Thyroid gland (tissue), 4 donors: Measurements from ENCODE around the gene KIF18B. TPM values are rescaled to one million over a fixed set of nuclear protein-coding genes. Genes with fewer than 3 reads are reported as not detected.

Source experiments
- DNase-seq, 2 donors: peaks; one replicate each; pipeline ENCODE4 v3.0.0-alpha.2; 2019
- H3K27ac ChIP-seq, 3 donors: fragments of 200-600 bp; sonication (generic); 1 replicate in 2 of 3; 2 replicates in 1 of 3; pipeline ENCODE4 v1.5.1; 2016 to 2019; ENCODE audit warnings: mild to moderate bottlenecking in 1 of 3, moderate library complexity in 1 of 3
- H3K27me3 ChIP-seq: fragments of 200-600 bp; sonication (generic); one replicate; pipeline ENCODE4 v1.5.1; 2019
- H3K36me3 ChIP-seq, 2 donors: fragments of 200-600 bp; sonication (generic); one replicate each; pipeline ENCODE4 v1.5.1; 2016 to 2019
- H3K4me1 ChIP-seq, 2 donors: fragments of 200-600 bp; sonication (generic); one replicate each; pipeline ENCODE4 v1.5.1; 2017 to 2019
- H3K4me3 ChIP-seq, 3 donors: fragments of 200-600 bp; sonication (generic); replicated peaks in 1 of 3; 1 replicate in 2 of 3; 2 replicates in 1 of 3; pipeline ENCODE4 v1.5.1; 2016; ENCODE audit warnings: mild to moderate bottlenecking in 1 of 3
- H3K9me3 ChIP-seq: fragments of 200-600 bp; sonication (generic); one replicate; pipeline ENCODE4 v1.5.1; 2017
- POLR2A ChIP-seq, 2 donors: fragments of 450-650 bp; IDR thresholded peaks; one replicate each; pipeline ENCODE4 v1.6.1; 2017; ENCODE audit warnings: antibody characterized with exemption in 2 of 2, mild to moderate bottlenecking in 2 of 2, moderate library complexity in 1 of 2
- WGBS, 2 donors: methylation state at CpG; one replicate each; pipeline ENCODE4 v1.1.5; 2017; 5-methylcytosine and 5-hydroxymethylcytosine counted together
- intact Hi-C: fragments of 100-400 bp; cut with DNase I; formaldehyde crosslinking; loops from one replicate; pipeline ENCODE4 v1.15.1; 2023
- total RNA-seq, 4 donors: library from RNA; depleted of rRNA; stranded (reverse); fragments of >200 nt; gene quantifications; one replicate each; pipeline ENCODE4 v1.2.3, GENCODE V29; 2016
- TF ChIP-seq, protein P1 (sequence below), 6 experiments: fragments of 200-600 bp in 3 of 6; fragments of 450-650 bp in 3 of 6; sonication (generic) in 3 of 6; IDR thresholded peaks; one replicate each; pipeline ENCODE4 v1.5.1; 2016 to 2019; ENCODE audit warnings: antibody characterized with exemption in 6 of 6, mild to moderate bottlenecking in 2 of 6, inconsistent platforms in 1 of 6, moderate library complexity in 1 of 6

KIF18B gene
- under 1 TPM in 3 of 4 donors, not detected in 1; 0.11 to 0.50 (median 0.34) TPM for total RNA-seq

DNA sequence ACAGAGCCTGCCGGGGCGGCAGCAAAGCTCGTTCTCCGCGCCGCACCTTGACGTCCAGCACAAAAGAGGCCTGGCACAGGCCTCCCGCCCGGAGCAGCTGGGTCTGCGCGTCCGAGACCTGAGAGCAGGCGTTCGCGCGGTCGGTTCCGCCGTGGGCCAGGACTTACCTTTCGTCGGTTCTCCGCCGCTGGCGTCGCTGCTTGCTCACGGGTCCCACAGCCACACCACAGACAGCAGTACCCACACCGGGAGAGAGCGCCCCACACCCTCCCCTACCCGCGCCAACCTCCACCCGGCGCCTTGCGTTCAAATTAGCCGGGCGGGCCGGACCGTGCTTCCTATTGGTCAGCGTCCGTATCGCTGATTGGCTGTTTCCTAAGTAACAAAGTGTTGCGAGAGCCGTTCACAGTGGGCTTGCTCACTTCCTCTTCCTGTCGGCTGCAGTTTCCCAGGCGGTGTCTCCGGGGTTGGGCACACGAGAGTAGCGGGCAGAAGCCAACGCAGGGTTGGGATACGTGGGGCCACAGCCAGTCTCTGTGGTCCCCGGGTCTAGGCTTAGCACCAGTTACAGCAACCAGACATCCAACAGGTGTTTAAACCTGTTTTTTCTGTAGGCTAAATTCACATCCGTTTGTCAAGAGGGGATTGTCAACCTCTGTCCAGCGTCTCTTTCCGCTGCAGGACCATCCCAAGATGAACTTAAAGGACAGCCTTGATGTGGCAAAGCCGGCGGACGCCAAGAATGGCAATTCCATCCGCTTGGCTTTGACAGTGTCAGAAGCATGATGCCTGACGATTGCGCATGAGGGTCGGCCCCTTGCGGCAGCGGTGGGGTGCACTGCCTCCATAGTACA, at the start of gene KIF18B:
TSS of gene KIF18B (minus strand) at position 313 of the 854 bp plus-strand sequence. CDS start 11,429 bp downstream, outside the sequence.
- Histone ChIP-seq H3K27me3 (no peaks in the 10 kb centered on the region), H3K4me1 (peaks cover 4% of the 10 kb centered on the region in 2 donors), H3K9me3 (no peaks in the 10 kb centered on the region), H3K4me3 (peak within 1 kb of the TSS in 2 of 3 donors; percentile 5 to 31), H3K36me3 (no peaks in the 10 kb centered on the region), H3K27ac (no peak within 1 kb of the TSS)
- intact Hi-C loops: no loop called here
- 1 to 4% methylated on average over 17 to 51 of the region's 62 CpGs for WGBS, 2 donors
- TF ChIP-seq, protein P1, sequence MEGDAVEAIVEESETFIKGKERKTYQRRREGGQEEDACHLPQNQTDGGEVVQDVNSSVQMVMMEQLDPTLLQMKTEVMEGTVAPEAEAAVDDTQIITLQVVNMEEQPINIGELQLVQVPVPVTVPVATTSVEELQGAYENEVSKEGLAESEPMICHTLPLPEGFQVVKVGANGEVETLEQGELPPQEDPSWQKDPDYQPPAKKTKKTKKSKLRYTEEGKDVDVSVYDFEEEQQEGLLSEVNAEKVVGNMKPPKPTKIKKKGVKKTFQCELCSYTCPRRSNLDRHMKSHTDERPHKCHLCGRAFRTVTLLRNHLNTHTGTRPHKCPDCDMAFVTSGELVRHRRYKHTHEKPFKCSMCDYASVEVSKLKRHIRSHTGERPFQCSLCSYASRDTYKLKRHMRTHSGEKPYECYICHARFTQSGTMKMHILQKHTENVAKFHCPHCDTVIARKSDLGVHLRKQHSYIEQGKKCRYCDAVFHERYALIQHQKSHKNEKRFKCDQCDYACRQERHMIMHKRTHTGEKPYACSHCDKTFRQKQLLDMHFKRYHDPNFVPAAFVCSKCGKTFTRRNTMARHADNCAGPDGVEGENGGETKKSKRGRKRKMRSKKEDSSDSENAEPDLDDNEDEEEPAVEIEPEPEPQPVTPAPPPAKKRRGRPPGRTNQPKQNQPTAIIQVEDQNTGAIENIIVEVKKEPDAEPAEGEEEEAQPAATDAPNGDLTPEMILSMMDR (IDR thresholded peaks at IDR 0.05): peak in 1 of 6 experiments; percentile 3
- TF ChIP-seq POLR2A (IDR thresholded peaks at IDR 0.05): peak; percentile 16 to 73
- peak; percentile 86 for DNase-seq

GRCh38 chr17:44996304-44996703, 48.7 kb upstream of the KIF18B start:
- no peaks in the 10 kb centered on the region for H3K27me3 ChIP-seq
- intact Hi-C loops: no loop called here
- no peak for DNase-seq
- H3K4me3 ChIP-seq: no peak overlapping the region
- no peak overlapping the region for H3K27ac ChIP-seq
- no peaks in the 10 kb centered on the region for H3K9me3 ChIP-seq
- 66 to 77% methylated on average over 10 of the region's 10 CpGs for WGBS, 2 donors
- H3K4me1 ChIP-seq: no peaks in the 10 kb centered on the region
- H3K36me3 ChIP-seq: no peaks in the 10 kb centered on the region
- TF ChIP-seq, protein P1 (IDR thresholded peaks at IDR 0.05): no peak
- no peak for TF ChIP-seq POLR2A (IDR thresholded peaks at IDR 0.05)

DNA sequence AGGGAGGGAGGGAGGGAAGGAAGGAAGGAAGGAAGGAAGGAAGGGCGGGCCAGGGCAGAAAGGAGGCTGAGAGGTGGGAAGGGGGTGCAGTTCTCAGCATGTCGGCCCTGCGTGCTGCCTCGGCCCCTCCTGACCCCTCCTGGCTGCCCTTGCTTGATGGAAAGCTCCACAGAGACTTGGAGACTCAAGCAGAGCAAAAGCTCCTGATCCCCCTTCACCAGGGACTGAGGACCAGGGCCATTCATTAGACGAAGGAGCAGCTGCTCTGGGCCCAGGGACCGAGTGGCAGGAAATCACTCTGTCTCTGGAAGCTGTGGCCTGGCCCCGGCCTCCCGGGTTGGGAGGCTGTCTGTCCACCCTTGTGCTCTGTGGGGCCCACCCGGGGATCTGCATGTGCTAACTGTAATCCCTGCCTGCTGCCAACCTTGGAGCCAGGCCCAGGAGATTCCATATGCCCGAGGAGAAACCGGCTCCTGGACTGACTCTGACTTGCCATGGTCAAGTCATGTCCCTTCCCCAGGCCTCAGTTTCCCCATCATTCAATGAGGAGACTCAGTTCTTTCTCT, 47.9 kb upstream of the KIF18B start:
- intact Hi-C loops: no loop called here
- no peak for DNase-seq
- no peak overlapping the region for H3K4me3 ChIP-seq
- no peaks in the 10 kb centered on the region for H3K36me3 ChIP-seq
- H3K9me3 ChIP-seq: no peaks in the 10 kb centered on the region
- no peaks in the 10 kb centered on the region for H3K4me1 ChIP-seq
- WGBS, 2 donors: 70 to 77% methylated on average over 4 to 6 of the region's 11 CpGs
- H3K27ac ChIP-seq: no peak overlapping the region
- no peaks in the 10 kb centered on the region for H3K27me3 ChIP-seq
- TF ChIP-seq POLR2A (IDR thresholded peaks at IDR 0.05): no peak
- TF ChIP-seq, protein P1 (IDR thresholded peaks at IDR 0.05): no peak

DNA sequence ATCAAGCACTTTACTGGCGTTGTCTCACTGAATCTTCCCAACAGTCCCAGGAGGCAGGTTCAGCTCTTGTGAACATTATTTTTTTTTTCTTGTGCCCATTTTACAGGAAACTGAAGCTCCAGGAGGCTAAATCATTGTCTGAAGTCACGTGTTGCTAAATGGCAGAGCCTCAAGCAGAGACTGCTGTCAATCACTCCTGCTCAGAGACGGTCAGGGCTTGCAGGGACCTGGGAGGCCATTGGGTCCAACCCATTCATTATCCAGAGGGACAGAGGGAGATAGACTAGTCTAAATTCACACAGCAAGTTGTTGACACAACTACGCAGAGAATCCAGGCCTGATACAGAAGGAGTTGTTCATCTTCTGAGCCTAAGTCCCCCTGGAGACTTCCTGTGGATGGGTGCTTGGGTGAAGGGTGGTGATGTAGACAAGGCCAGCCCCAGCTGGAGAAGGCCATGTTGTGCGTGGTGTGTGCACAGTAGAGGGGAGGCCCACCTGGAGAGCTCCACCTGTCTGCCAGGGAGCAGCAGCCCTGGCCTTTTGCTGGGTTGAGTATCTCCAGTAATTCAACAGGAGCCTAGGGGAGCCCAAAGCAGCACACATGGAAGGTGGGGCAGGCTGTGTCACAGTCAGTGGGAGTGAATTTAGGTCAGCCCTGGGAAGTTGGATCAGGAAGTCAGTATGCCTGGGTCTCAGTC, 44.8 kb upstream of the KIF18B start:
- Histone ChIP-seq H3K27me3 (peaks cover 9% of the 10 kb centered on the region), H3K27ac (no peak overlapping the region), H3K4me1 (no peaks in the 10 kb centered on the region), H3K36me3 (no peaks in the 10 kb centered on the region), H3K4me3 (no peak overlapping the region), H3K9me3 (no peaks in the 10 kb centered on the region)
- intact Hi-C loops: no loop called here
- no peak for TF ChIP-seq POLR2A (IDR thresholded peaks at IDR 0.05)
- TF ChIP-seq, protein P1 (IDR thresholded peaks at IDR 0.05): no peak
- whole genome bisulfite sequencing, 2 donors: 87 to 93% methylated on average over 4 to 5 of the region's 5 CpGs
- DNase-seq: no peak
